Tibial artery (tissue), 4 donors: ENCODE results near the gene CPTP.

Source experiments
- DNase-seq, 2 donors: peaks; one replicate each; pipeline ENCODE4 v3.0.0-alpha.2; 2019
- H3K27ac ChIP-seq, 2 donors: fragments of 200-600 bp; sonication (generic) in 1 of 2; 1 replicate in 1 of 2; 2 replicates in 1 of 2; pipeline ENCODE4 v1.5.1; 2018 to 2019; ENCODE audit warnings: mild to moderate bottlenecking in 1 of 2
- H3K27me3 ChIP-seq, 2 donors: fragments of 200-600 bp; sonication (generic) in 1 of 2; one replicate each; pipeline versions ENCODE4 v1.5.1 to v1.6.0; 2016 to 2019
- H3K36me3 ChIP-seq, 3 donors: fragments of 200-600 bp; sonication (generic) in 2 of 3; one replicate each; pipeline ENCODE4 v1.5.1; 2016 to 2019; ENCODE audit warnings: mild to moderate bottlenecking in 2 of 3
- H3K4me1 ChIP-seq, 4 donors: fragments of 200-600 bp; sonication (generic) in 2 of 4; 1 replicate in 3 of 4; 2 replicates in 1 of 4; pipeline ENCODE4 v1.5.1; 2016 to 2019
- H3K4me3 ChIP-seq, 2 donors: fragments of 200-600 bp; sonication (generic) in 1 of 2; 1 replicate in 1 of 2; 2 replicates in 1 of 2; pipeline ENCODE4 v1.5.1; 2018 to 2019; ENCODE audit warnings: mild to moderate bottlenecking in 2 of 2
- H3K9me3 ChIP-seq, 3 donors: fragments of 200-600 bp; sonication (generic) in 1 of 3; one replicate each; pipeline ENCODE4 v1.5.1; 2016 to 2019
- CTCF ChIP-seq, 2 experiments: fragments of 200-600 bp in 1 of 2; fragments of 450-650 bp in 1 of 2; IDR thresholded peaks; one replicate each; pipeline ENCODE4 v1.5.1; 2017 to 2019; ENCODE audit warnings: antibody characterized with exemption in 2 of 2, mild to moderate bottlenecking in 1 of 2, moderate library complexity in 1 of 2
- intact Hi-C: fragments of 100-400 bp; cut with DNase I; formaldehyde crosslinking; loops from one replicate; pipeline ENCODE4 v1.15.0; 2023; ENCODE audit warnings: low total_unique reads

Gene CPTP

GRCh38 chr1:1328254-1328653, 3.7 kb downstream of the CPTP start:
- Histone ChIP-seq H3K36me3 (peaks cover 13 to 26% (median 20%) of the 10 kb centered on the region in 3 donors), H3K4me3 (no peak overlapping the region), H3K4me1 (peaks cover 0 to 55% (median 21%) of the 10 kb centered on the region in 4 donors), H3K27ac (no peak overlapping the region), H3K27me3 (no peaks in the 10 kb centered on the region), H3K9me3 (no peaks in the 10 kb centered on the region)
- no peak for DNase-seq
- no peak for TF ChIP-seq CTCF (IDR thresholded peaks at IDR 0.05)
- intact Hi-C loops: no loop called here

GRCh38 chr1:1329304-1330210, 5.0 kb downstream of the CPTP start:
- Histone ChIP-seq H3K27ac (no peak overlapping the region), H3K27me3 (no peaks in the 10 kb centered on the region), H3K36me3 (peaks cover 13 to 26% (median 20%) of the 10 kb centered on the region in 3 donors), H3K4me3 (no peak overlapping the region), H3K9me3 (no peaks in the 10 kb centered on the region), H3K4me1 (peaks cover 0 to 52% (median 16%) of the 10 kb centered on the region in 4 donors)
- intact Hi-C loops: no loop called here
- no peak for TF ChIP-seq CTCF (IDR thresholded peaks at IDR 0.05)
- no peak for DNase-seq

- peaks cover 0 to 44% (median 10%) of the 10 kb centered on the region in 4 donors for H3K4me1 ChIP-seq
- H3K27ac ChIP-seq: no peak overlapping the region
- H3K4me3 ChIP-seq: no peak overlapping the region
- no peak for TF ChIP-seq CTCF (IDR thresholded peaks at IDR 0.05)
- DNase-seq: no peak
- no peaks in the 10 kb centered on the region for H3K27me3 ChIP-seq
- H3K9me3 ChIP-seq: no peaks in the 10 kb centered on the region
- intact Hi-C loops: no loop called here
- peaks cover 13 to 30% (median 22%) of the 10 kb centered on the region in 3 donors for H3K36me3 ChIP-seq
These were observed 5.9 kb downstream of the CPTP start for GRCh38 chr1:1330366-1331067.

- peaks cover 0 to 36% (median 2%) of the 10 kb centered on the region in 4 donors for H3K4me1 ChIP-seq
- no peak within 1 kb of the TSS for H3K27ac ChIP-seq
- no peak for DNase-seq
- H3K4me3 ChIP-seq: no peak within 1 kb of the TSS
- no peak for TF ChIP-seq CTCF (IDR thresholded peaks at IDR 0.05)
- H3K36me3 ChIP-seq: peaks cover 13 to 38% (median 30%) of the 10 kb centered on the region in 3 donors
- H3K9me3 ChIP-seq: no peaks in the 10 kb centered on the region
- intact Hi-C loops: no loop called here
- H3K27me3 ChIP-seq: no peaks in the 10 kb centered on the region
These were observed 6.7 kb downstream of the CPTP start, which contains the start of gene TAS1R3 for GRCh38 chr1:1331068-1331965. TAS1R3 (plus strand) TSS chr1:1331280; CDS start chr1:1331346, 66 bp downstream.
